Myometrial cell (primary cell): Measurements from ENCODE around the gene PSMC3. TPM values are rescaled to one million over a fixed set of nuclear protein-coding genes. Genes with fewer than 3 reads are reported as not detected.

Source experiments
- total RNA-seq: library from RNA; depleted of rRNA; stranded (reverse); fragments of >200 nt; gene quantifications from 2 replicates; pipeline ENCODE4 v1.2.3, GENCODE V29; 2015

Gene PSMC3
- 258 and 272 TPM in 2 replicates for total RNA-seq

DNA sequence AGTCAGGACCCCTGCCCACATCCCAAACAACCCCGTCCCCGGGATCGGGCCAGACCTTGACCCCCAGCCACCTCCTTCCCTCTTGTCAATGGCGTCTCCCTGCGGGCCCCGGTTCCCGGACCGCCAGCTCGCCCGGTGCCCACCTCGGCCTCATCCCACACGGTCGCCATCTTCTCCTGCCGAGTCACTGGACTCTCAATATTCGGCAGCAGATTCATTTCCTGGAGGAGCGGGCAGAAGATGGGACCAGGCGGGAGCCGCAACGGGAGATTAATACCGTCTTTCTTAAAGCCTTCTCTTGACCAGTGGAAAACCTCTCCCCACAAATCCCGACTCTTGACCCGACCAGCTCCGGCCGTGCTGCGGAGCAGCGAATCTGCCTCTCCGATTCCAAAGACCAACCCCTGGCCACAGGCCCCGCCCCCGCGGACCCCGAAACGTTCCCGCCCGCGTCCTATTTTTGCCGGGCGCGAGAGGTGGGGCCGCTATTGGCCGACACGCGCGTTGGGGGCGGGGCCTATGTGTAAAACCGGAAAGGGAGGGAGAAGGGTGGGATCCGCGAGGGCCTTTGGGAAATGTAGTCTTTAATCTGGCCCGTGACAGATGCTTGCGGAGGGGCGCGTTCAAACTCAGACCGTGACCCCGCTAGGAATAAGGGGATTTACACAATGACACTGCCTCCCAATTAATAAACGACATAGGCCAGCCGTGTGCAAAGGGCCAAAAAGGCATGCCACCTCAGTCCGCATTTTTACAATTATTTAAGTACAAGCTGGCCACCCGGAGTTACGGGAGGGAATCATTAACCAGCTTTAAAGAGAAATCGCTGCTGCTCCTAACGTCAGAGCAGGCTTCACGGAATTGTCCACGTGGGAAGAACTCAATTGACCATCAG lies at the start of gene PSMC3:
Gene PSMC3, minus strand, starts transcription at position 378 of the 895 bp plus-strand sequence. Its CDS starts 160 bp downstream, at position 218.

DNA sequence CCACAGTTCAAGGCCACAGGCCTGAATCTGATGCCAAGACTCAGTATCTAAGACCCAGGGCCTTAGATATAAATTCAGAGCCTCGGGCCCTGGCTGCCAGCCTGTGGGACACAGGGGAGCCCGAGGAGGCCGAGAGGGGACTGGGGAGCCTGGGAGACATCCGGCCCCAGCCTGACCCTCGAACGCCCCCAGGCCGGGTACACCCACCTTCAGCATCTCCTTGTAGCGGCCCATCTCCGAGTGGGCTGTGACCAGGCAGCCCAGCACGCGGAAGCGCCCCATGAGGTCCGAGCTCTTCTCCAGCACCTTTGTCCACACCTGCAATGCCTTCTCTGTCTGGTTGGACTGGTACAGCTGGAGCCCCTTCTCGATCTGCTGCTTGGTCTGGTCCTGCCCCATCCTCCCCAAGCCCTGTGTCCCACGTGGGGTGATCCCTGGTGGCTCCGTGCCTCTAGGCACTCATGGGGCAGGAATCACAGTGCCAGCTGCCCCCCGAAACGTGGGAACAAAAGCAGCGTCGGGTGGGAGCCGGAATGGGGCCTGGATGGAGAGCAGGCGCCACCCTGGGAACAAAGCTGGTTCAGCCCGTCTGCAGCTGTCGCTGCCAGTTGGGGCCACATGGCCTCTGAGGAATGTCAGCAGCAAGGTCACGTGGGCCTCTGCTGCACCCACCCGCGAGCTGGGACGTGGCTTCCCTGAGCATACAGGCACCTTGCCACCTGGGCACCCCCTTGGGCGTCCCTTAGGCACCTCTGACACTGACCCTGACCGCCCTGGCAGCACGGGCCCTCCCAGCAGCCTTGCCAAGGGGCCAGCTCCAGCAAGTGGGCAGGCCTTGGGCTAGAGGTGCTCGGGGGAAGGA lies 22.6 kb upstream of the PSMC3 start, which contains the start of gene RAPSN:
Gene RAPSN, minus strand, starts transcription at position 571 of the 862 bp plus-strand sequence. Its CDS starts 172 bp downstream, at position 399.

DNA sequence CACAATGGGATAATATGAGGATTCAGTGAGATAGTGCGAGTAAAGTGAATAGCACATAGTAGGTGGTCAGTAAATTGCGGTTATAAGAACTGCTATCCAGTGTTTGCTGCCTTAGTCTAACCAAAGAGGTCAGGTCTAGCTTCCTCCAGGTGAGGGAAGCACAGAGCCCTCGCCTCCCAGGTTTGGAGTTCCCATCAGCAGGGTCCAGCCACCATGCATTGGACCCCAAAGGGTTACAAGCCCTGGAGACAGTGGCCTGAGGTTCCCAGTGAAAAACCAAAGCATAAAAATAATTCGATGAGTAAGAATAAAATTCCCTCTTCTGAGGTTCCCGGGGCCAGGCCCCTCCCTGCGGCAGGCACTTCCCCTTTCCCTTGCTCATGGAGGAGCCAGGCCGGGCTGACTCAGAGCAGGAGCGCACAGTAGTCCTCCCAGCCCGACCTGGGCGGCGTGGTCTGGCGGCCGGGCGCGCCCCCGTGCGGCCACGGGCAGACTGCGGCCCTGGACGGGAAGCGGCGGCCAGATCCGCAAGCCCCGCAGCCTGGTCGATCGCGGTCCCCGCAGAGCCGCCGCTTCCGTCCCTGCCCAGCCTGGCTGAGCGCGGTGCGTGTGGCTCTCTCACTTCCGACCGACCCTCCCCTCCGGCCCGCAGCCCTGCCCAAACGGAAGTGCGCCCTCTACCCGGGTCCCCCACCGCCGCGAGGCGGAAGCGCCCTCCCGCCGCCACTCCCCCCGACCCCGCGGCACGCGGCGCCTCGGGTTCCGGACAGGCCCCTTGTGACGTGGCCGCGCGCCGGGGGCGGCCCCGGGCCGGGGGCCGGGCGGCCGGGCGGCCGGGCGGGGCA lies 18.3 kb downstream of the PSMC3 start, which contains the start of gene SLC39A13:
Gene SLC39A13, plus strand, starts transcription at position 845 of the 845 bp plus-strand sequence. CDS start 1,505 bp downstream, outside the sequence.

DNA sequence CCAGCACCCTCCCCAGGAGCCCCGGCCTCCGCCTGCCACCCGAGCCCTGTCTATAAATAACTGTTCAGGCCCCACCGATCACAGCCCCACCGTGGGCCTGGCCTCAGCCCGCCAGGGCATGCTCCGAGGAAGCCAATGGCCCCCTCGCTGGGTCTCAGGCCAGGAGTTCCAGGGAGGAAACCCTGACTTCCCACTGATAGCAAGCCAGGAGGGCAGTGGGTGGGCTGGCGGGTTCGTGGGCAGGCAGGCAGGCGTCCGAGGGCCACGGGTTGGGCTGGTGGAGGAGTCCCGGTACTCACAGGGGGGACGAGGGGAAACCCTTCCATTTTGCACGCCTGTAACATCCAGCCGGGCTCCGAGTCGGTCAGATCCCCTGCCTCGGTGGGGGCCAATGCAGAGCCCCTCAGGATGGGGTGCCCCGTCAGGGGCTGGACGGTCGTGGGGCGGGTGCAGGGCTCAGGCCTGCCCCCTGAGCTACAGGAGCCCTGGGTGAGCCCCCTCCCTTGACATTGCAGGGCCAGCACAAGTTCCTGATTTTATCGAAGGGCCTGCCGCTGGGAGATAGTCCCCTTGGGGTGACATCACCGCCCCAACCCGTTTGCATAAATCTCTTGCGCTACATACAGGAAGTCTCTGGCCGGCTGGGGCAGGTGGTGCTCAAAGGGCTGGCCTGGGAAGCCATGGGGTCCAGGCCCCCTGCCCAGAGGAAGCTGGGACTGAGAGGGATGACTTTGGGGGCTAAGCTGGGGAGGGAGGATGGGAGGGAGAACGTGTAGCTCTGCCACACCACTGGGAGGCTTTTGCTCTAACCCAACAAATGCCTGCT lies 48.0 kb downstream of the PSMC3 start, which contains the start of gene SPI1:
Gene SPI1, minus strand, starts transcription at position 538 of the 826 bp plus-strand sequence. Its CDS starts 194 bp downstream, at position 344.

Other genes starting within 250 kb of the PSMC3 start
- gene ARFGAP2, start 249.6 kb downstream of the PSMC3 start, total RNA-seq = 134 and 172 TPM in 2 replicates
- gene PACSIN3, start 240.0 kb downstream of the PSMC3 start, total RNA-seq = 32.8 and 33.7 TPM in 2 replicates
- 57.1 and 62.3 TPM in 2 replicates for gene DDB2, start 211.5 kb downstream of the PSMC3 start, total RNA-seq
- gene ACP2, start 177.6 kb downstream of the PSMC3 start, total RNA-seq = 38.3 and 42.2 TPM in 2 replicates
- 41.8 and 47.0 TPM in 2 replicates for gene NR1H3, start 168.4 kb downstream of the PSMC3 start, total RNA-seq
- 22.5 and 26.8 TPM in 2 replicates for gene MADD, start 156.3 kb downstream of the PSMC3 start, total RNA-seq
- not detected in 2 replicates for gene MYBPC3, start 73.7 kb downstream of the PSMC3 start, total RNA-seq
- not detected in 2 replicates for gene SPI1, start 47.9 kb downstream of the PSMC3 start, total RNA-seq
- gene SLC39A13, start 17.8 kb downstream of the PSMC3 start, total RNA-seq = 157 and 162 TPM in 2 replicates
- 0.18 TPM in 1 of 2 replicates, not detected in the other for gene RAPSN, start 22.7 kb upstream of the PSMC3 start, total RNA-seq
- gene CELF1, start 126.7 kb upstream of the PSMC3 start, total RNA-seq = 60.5 and 101 TPM in 2 replicates
- gene PTPMT1, start 139.2 kb upstream of the PSMC3 start, total RNA-seq = 120 and 148 TPM in 2 replicates
- 22.9 and 28.3 TPM in 2 replicates for gene KBTBD4, start 152.5 kb upstream of the PSMC3 start, total RNA-seq
- 82.4 and 101 TPM in 2 replicates for gene NDUFS3, start 152.6 kb upstream of the PSMC3 start, total RNA-seq
- not detected in 2 replicates for gene FAM180B, start 160.2 kb upstream of the PSMC3 start, total RNA-seq
- 2.6 and 3.2 TPM in 2 replicates for gene C1QTNF4, start 168.0 kb upstream of the PSMC3 start, total RNA-seq
- gene MTCH2, start 216.1 kb upstream of the PSMC3 start, total RNA-seq = 117 TPM in 2 replicates